ENCODE data around the gene TMBIM1. TPM values are rescaled to one million over a fixed set of nuclear protein-coding genes. Genes with fewer than 3 reads are reported as not detected.

TMBIM1 gene
- total and polyA plus RNA-seq, 9 of the 15 experiments (the other 6 are each of a cell fraction or from before 2014, with no cell fraction given) = 14.2 to 105 (median 47.0) TPM

DNA sequence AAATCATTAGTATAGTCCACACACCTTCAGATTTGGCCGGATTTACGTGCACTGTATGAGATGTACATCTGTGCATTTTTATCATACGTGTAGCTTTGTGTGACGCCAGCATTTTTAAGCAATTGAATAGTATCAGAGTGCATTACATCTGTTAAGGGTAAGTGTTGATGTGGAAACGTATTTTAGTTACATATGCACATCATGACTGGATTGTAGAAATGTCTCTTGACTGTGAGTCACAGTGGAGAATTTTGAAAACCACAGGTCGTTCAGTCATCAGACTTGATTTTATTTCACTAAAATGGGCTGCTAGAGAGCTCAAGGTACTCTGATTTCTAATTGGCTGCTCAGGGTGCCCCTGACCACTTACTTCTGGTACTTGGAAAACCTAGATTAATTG, 36.9 kb downstream of the TMBIM1 start (continued):
- TF ChIP-seq, protein P1, sequence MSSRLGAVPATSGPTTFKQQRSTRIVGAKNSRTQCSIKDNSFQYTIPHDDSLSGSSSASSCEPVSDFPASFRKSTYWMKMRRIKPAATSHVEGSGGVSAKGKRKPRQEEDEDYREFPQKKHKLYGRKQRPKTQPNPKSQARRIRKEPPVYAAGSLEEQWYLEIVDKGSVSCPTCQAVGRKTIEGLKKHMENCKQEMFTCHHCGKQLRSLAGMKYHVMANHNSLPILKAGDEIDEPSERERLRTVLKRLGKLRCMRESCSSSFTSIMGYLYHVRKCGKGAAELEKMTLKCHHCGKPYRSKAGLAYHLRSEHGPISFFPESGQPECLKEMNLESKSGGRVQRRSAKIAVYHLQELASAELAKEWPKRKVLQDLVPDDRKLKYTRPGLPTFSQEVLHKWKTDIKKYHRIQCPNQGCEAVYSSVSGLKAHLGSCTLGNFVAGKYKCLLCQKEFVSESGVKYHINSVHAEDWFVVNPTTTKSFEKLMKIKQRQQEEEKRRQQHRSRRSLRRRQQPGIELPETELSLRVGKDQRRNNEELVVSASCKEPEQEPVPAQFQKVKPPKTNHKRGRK (tag; IDR thresholded peaks at IDR 0.05) = no peak
- TF ChIP-seq PCBP1 (IDR thresholded peaks at IDR 0.05; ENCODE audit: low read depth, low read length, poor library complexity, severe bottlenecking) = no peak
- no peak for TF ChIP-seq DIDO1 (tag; IDR thresholded peaks at IDR 0.05; ENCODE audit: low read depth)

DNA sequence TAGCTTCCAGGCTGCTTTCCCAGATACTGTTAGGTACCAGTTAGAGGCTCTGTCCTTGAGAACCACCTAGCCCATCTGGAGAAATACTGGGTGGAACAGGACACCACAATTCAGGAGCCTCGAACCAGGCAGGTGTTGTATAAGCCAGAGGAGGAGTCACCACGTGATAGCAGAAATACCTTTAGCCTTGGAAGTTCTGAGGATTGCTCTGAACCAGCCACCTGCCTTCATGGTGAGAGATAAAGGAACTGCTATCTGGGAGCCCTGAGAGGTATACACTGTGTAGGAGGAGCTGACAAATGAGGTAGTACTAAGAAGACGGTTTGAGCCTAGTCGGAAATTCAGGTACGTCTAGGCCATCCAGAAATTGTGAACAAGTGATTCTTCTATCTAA, 39.1 kb downstream of the TMBIM1 start:
- Histone ChIP-seq H3K9me1 (ENCODE audit: control insufficient read depth, insufficient read depth, low read length) (no peaks in the 10 kb centered on the region), H2AFZ (ENCODE audit: low read depth, low read length) (no peak overlapping the region), H3K27ac (ENCODE audit: extremely low read depth, low read depth, low read length) (no peak overlapping the region), H3K4me1 (replicated peaks in 1 of 2; ENCODE audit: control insufficient read depth in 2 of 2, insufficient read depth in 2 of 2, low read length in 2 of 2) (peaks cover 0 to 3% of the 10 kb centered on the region in 2 experiments; a peak in 3 of 5 replicates), H3K27me3 (ENCODE audit: control insufficient read depth in 2 of 2, insufficient read depth in 2 of 2, low read length in 2 of 2) (no peaks in the 10 kb centered on the region), H3K9ac (ENCODE audit: insufficient read depth in 1 of 2, low read depth in 2 of 2, low read length in 2 of 2) (no peak overlapping the region), H3K4me3 (no peak overlapping the region), H3K79me2 (ENCODE audit: control insufficient read depth, insufficient read depth, low read length) (no peaks in the 10 kb centered on the region), H3K4me2 (ENCODE audit: insufficient read depth, low read length) (no peak overlapping the region), H4K20me1 (replicated peaks; ENCODE audit: control insufficient read depth, insufficient read depth, low read length) (no peaks in the 10 kb centered on the region), H3K9me3 (replicated peaks; ENCODE audit: control insufficient read depth, insufficient read depth, low read depth, low read length) (no peaks in the 10 kb centered on the region), H3K36me3 (ENCODE audit: control insufficient read depth, insufficient read depth, low read length) (peaks cover 64% of the 10 kb centered on the region; the same call in 2 of the 3 replicates)
- BruUV-seq (replicated peaks) = no TSS peak
- WGBS (ENCODE audit: insufficient coverage, low coverage, missing lambda C conversion rate) = 65% methylated on average over 5 of the region's 5 CpGs
- FAIRE-seq (no peak), DNase-seq (ENCODE audit: extremely low read depth in 1 of 4, low spot score in 3 of 4) (no peak), ATAC-seq (no peak)
- POLR2A ChIA-PET = interaction anchor here (1.2 kb wide), 1 partner anchor 34 kb away, joined by 7 read pairs; no protein-coding TSS in a partner anchor
- in situ Hi-C loops (cut with MboI) = no loop called here
- TF ChIP-seq LEF1 (IDR thresholded peaks at IDR 0.05) (no peak), NONO (IDR thresholded peaks at IDR 0.05; ENCODE audit: low read depth in 2 of 2, low read length in 1 of 2) (no peak), YY1 (IDR thresholded peaks at IDR 0.05; ENCODE audit: borderline replicate concordance in 1 of 3, control insufficient read depth in 1 of 3, extremely low read depth in 1 of 3, insufficient read depth in 3 of 3, insufficient read length in 1 of 3, insufficient replicate concordance in 2 of 3, low read depth in 1 of 3, low read length in 2 of 3) (no peak), SAFB2 (IDR thresholded peaks at IDR 0.05; ENCODE audit: borderline replicate concordance, low read depth, low read length, severe bottlenecking) (no peak), HIVEP1 (CRISPR knock-in tag; IDR thresholded peaks at IDR 0.05) (no peak), POLR2A (conservative IDR thresholded peaks at IDR 0.05) (no peak), MCM2 (IDR thresholded peaks at IDR 0.05; ENCODE audit: low read depth) (no peak), PHF8 (IDR thresholded peaks at IDR 0.05; ENCODE audit: borderline replicate concordance, low read length) (no peak), ZNF431 (CRISPR knock-in tag; IDR thresholded peaks at IDR 0.05) (no peak), KHSRP (IDR thresholded peaks at IDR 0.05) (no peak), PYGO2 (tag; IDR thresholded peaks at IDR 0.05) (no peak)
- TF ChIP-seq, protein P2, sequence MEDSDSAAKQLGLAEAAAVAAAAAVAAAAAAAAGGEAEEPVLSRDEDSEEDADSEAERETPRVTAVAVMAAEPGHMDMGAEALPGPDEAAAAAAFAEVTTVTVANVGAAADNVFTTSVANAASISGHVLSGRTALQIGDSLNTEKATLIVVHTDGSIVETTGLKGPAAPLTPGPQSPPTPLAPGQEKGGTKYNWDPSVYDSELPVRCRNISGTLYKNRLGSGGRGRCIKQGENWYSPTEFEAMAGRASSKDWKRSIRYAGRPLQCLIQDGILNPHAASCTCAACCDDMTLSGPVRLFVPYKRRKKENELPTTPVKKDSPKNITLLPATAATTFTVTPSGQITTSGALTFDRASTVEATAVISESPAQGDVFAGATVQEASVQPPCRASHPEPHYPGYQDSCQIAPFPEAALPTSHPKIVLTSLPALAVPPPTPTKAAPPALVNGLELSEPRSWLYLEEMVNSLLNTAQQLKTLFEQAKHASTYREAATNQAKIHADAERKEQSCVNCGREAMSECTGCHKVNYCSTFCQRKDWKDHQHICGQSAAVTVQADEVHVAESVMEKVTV (CRISPR knock-in tag; IDR thresholded peaks at IDR 0.05) = no peak
- CTCF ChIA-PET (ENCODE audit: low intra/inter-chr PET ratio) = no interaction called here
- intact Hi-C loops (cut with micrococcal nuclease) = no loop called here
